GM13977 (cell line): ENCODE measurements around the gene ARID4B.

Source experiments
- DNase-seq: peaks from one replicate; pipeline ENCODE4 v3.0.0; 2012; ENCODE audit warnings: low spot score
- in situ Hi-C: fragments of 300-500 bp; cut with MboI; formaldehyde crosslinking; loops from one replicate; pipeline ENCODE4 v1.12.0; 2022; ENCODE audit warnings: low sequenced_read_pairs, low pct_unique_long_range_greater_than_20kb, mixed read lengths, inconsistent platforms; ENCODE audit not compliant: unreplicated experiment
- TF ChIP-seq, protein P1 (sequence below): IDR thresholded peaks from 2 replicates; pipeline ENCODE4 v1.5.1; 2012; ENCODE audit warnings: mild to moderate bottlenecking, control low read depth; ENCODE audit not compliant: insufficient read depth; ENCODE audit errors: extremely low read depth, missing control alignments

ARID4B gene

DNA sequence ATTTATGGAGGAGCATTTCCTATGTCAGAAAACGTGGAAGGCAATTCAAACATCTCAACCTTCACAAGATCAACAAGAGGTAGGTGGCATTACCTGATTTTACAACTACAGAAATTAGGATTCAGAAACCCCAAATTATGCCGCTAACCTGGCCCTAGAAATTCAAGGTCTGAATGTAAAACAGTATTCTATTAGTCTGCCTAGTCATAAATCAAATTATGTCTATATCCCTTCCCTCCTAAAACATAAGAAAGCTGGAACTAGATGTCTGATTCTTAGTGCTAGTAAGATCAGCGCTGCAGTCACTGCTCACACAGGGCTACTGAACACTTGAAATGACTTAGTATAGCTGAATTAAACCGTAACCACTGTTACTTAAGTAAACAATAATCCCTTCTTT lies 200.8 kb downstream of the ARID4B start:
- TF ChIP-seq, protein P1, sequence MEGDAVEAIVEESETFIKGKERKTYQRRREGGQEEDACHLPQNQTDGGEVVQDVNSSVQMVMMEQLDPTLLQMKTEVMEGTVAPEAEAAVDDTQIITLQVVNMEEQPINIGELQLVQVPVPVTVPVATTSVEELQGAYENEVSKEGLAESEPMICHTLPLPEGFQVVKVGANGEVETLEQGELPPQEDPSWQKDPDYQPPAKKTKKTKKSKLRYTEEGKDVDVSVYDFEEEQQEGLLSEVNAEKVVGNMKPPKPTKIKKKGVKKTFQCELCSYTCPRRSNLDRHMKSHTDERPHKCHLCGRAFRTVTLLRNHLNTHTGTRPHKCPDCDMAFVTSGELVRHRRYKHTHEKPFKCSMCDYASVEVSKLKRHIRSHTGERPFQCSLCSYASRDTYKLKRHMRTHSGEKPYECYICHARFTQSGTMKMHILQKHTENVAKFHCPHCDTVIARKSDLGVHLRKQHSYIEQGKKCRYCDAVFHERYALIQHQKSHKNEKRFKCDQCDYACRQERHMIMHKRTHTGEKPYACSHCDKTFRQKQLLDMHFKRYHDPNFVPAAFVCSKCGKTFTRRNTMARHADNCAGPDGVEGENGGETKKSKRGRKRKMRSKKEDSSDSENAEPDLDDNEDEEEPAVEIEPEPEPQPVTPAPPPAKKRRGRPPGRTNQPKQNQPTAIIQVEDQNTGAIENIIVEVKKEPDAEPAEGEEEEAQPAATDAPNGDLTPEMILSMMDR: no peak
- DNase-seq: no peak
- in situ Hi-C loops: no loop called here

GRCh38 chr1:235124665-235125064 lies 203.3 kb downstream of the ARID4B start:
- TF ChIP-seq, protein P1: no peak
- DNase-seq: no peak
- in situ Hi-C loops: no loop called here

DNA sequence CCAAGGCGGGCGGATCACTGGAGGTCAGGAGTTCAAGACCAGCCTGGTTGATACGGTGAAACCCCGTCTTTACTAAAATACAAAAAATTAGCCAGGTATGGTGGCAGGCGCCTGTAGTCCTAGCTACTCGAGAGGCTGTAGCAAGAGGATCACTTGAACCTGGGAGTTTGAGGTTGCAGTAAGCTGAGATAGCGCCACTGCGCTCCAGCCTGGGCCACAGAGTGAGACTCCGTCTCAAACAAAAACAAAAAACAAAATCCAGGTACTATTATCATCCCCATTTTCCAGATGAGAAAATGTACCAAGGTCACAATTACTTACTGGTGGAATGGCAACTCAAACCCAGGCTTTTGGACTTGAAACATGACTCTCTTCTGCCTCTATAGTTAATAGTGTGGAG lies 203.9 kb downstream of the ARID4B start:
- TF ChIP-seq, protein P1: no peak
- no peak for DNase-seq
- in situ Hi-C loops: no loop called here

DNA sequence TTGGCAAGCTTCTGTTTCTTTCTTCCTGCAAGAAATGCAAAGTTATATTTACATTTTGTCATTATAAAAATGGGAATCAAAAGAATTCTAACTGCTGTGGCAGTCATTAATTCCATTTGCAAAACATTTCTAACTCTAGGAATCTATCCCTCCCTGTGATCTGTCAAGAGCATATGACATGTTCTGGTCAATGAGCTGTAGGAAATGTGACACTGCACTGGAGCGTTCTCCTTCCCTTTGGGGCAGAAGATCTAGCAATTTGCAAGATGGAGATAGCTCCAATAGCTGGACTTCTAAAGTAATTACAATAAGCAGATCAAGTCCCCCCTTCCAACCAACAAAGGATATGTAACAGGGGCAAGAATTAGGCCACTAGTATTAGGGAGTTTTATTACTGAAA lies 205.6 kb downstream of the ARID4B start:
- DNase-seq: no peak
- TF ChIP-seq, protein P1: no peak
- in situ Hi-C loops: no loop called here
